Fibroblast of pulmonary artery (primary cell): Measurements from ENCODE around the gene TMEM74B.

Source experiments
- DNase-seq: peaks from one replicate; pipeline ENCODE4 v3.0.0-alpha.2; 2010; ENCODE audit warnings: low read depth
- H3K4me3 ChIP-seq: replicated peaks from 2 replicates; pipeline ENCODE4 v1.5.1; 2011; ENCODE audit warnings: low read depth, mild to moderate bottlenecking, control low read depth, low read length, moderate library complexity
- TF ChIP-seq, protein P1 (sequence below): IDR thresholded peaks from 2 replicates; pipeline ENCODE4 v1.5.1; 2011; ENCODE audit warnings: mild to moderate bottlenecking, control low read depth, low read length, inconsistent platforms; ENCODE audit errors: missing control alignments

TMEM74B gene

DNA sequence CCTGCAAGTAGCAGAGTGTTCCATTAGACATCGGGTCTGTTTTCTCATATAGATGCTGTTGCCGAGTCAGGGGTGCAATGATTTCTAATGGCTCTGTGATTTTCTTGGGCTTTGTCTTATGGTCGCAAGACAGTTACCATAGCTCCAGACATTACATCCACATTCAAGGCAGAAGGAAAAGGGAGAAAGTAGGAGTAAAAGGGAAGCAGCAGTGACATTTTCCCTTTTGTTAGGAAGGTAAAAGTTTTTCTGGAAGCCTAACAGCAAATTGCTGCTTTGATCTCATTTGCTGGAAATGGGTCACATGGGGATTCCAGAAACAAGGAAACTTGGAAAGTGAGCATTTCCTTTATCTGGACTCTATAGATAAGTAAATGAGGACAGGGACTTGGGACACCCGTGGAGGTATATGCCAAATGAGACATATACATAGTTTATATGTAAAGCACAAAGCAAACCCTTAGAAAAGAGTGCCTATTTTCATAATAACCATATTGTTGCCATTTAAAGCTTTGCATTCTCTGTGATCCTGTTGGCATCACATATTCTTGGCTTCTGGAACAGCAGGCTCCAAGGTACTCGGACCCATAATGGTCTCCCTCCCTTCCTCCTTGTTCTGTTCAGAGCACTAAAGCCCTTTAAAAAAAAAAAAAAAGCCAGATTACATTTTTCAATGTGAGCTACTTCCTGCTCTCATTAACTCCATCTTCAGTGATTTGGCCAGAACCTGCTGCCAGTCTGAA is 18.2 kb upstream of the TMEM74B start, which contains the start of gene C20orf202:
TSS of gene C20orf202 (plus strand) at position 693 of the 743 bp plus-strand sequence. CDS start 132 bp downstream, outside the sequence.
- DNase-seq, result no peak
- H3K4me3 ChIP-seq, result no peak within 1 kb of the TSS
- TF ChIP-seq, protein P1, sequence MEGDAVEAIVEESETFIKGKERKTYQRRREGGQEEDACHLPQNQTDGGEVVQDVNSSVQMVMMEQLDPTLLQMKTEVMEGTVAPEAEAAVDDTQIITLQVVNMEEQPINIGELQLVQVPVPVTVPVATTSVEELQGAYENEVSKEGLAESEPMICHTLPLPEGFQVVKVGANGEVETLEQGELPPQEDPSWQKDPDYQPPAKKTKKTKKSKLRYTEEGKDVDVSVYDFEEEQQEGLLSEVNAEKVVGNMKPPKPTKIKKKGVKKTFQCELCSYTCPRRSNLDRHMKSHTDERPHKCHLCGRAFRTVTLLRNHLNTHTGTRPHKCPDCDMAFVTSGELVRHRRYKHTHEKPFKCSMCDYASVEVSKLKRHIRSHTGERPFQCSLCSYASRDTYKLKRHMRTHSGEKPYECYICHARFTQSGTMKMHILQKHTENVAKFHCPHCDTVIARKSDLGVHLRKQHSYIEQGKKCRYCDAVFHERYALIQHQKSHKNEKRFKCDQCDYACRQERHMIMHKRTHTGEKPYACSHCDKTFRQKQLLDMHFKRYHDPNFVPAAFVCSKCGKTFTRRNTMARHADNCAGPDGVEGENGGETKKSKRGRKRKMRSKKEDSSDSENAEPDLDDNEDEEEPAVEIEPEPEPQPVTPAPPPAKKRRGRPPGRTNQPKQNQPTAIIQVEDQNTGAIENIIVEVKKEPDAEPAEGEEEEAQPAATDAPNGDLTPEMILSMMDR, result no peak

DNA sequence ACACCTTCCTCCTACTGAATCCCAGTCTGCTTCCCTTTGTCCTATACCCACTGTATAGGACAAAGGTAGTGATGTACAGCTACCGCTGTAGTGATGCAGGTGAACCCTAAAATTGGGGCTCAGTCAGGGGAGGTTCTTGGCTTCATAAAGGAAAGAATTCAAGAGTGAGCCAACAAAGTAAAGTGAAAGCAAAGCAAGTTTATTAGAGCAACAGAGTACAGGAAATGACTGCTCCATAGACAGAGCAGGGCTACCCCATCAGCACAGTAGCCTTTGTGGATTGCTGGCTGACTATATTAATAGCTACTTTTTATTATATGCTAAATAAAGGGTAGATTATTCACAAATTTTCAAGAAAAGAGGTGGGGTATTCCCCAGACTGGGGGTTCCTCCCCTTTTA is 15.2 kb upstream of the TMEM74B start:
- no peak overlapping the region for H3K4me3 ChIP-seq
- DNase-seq, result no peak
- TF ChIP-seq, protein P1, result no peak

DNA sequence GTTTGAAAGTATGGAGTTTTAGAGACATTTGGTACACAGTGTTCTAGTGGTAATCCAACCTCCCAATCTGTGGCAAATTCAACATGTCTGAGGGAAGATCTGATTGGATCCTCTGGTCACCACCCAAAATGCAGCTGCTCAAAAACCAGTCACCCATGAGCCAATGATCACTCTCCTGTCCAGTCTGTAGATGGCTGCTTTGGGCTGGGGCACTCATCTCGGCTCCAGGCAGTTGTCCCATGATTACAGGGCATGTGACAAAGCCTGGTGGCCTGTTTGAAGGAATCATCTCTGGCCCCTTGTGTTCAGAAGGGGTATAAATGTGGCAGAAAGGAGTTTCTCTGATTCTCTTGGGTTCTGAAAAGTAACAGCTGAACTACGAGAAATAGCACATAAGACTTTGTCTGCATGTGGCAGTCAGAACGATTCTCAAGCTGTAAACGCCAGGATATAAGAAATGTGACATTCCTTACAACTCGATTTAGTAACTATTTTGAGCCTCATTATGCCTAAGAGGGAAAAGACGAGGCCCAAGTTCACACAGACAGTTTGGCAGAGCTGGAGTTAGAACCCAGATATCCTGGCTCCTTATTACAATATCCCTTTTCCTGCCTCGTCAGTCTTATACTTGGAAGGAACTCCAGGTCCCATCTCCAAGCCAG is 14.6 kb upstream of the TMEM74B start:
- no peak for DNase-seq
- TF ChIP-seq, protein P1, result no peak
- H3K4me3 ChIP-seq, result no peak overlapping the region

DNA sequence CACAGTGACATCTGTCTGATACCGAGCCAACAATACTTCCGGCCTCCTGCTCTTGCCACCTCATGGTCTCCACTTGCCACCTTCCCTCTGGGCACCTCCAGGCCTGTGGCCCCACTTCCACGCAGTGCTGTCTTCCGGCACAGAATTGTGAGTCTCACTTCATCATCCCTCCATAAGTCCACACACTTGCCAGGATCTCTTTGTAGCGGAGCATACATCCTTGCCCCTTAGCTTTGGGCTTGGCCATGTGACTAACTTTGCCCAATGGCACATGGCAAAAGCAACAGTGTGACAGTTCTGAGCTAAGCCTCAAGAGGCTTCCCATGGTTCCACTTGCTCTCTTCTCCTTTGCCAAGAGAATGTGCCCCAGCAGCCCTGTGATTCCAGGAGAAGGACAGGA is 14.0 kb upstream of the TMEM74B start:
- no peak overlapping the region for H3K4me3 ChIP-seq
- TF ChIP-seq, protein P1, result no peak
- DNase-seq, result no peak

DNA sequence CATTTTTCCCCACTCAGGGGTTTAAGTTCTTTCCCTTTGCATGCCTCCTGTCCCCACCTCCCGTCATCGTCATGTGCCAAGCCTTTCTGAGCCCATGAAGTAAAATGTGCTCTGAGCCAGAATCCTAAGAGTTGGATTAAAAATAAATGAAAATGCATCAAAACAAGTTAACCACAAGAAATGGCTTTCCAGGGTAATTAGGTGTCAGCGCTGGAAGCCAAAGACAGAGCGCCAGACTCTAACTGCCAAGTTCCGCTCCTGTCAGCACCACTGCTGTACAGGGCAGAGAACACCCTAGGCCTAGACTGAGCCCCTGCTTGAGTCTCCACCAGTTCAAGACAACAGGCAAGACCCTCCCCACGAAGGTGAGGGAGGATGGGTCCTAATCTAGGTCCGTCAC is 13.0 kb upstream of the TMEM74B start:
- H3K4me3 ChIP-seq, result no peak overlapping the region
- no peak for DNase-seq
- TF ChIP-seq, protein P1, result no peak

DNA sequence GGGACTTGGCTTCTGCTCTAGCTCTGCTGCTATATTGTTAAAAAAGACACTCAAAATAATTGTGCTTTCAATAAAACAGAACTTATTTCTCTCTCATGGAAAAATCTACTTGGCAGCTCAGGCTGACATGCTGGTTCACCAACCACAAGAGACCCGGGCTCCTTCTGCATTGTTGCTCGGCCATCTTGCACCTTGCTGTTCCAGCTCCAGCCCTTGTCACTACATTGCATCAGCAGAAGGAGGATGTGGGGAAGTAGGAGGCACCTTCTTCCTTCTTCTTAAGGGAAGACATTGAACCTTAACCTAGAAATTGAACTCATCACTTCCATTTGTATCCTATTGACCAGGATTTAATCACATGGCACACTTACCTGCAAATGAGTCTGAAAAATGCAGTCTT is 11.9 kb upstream of the TMEM74B start:
- no peak for DNase-seq
- no peak overlapping the region for H3K4me3 ChIP-seq
- TF ChIP-seq, protein P1, result no peak
